GM12801 (cell line): ENCODE results near the gene SHMT1.

ENCODE experiments used
- TF ChIP-seq, protein P1 (sequence below): IDR thresholded peaks from one replicate; pipeline ENCODE4 v1.5.1; 2011; ENCODE audit warnings: control low read depth; ENCODE audit not compliant: insufficient read length; ENCODE audit errors: extremely low read depth

SHMT1 gene

GRCh38 chr17:18318117-18318516, 45.2 kb downstream of the SHMT1 start:
- TF ChIP-seq, protein P1, sequence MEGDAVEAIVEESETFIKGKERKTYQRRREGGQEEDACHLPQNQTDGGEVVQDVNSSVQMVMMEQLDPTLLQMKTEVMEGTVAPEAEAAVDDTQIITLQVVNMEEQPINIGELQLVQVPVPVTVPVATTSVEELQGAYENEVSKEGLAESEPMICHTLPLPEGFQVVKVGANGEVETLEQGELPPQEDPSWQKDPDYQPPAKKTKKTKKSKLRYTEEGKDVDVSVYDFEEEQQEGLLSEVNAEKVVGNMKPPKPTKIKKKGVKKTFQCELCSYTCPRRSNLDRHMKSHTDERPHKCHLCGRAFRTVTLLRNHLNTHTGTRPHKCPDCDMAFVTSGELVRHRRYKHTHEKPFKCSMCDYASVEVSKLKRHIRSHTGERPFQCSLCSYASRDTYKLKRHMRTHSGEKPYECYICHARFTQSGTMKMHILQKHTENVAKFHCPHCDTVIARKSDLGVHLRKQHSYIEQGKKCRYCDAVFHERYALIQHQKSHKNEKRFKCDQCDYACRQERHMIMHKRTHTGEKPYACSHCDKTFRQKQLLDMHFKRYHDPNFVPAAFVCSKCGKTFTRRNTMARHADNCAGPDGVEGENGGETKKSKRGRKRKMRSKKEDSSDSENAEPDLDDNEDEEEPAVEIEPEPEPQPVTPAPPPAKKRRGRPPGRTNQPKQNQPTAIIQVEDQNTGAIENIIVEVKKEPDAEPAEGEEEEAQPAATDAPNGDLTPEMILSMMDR = no peak

- TF ChIP-seq, protein P1 = no peak
These were observed 47.4 kb downstream of the SHMT1 start for GRCh38 chr17:18315961-18316360.

DNA sequence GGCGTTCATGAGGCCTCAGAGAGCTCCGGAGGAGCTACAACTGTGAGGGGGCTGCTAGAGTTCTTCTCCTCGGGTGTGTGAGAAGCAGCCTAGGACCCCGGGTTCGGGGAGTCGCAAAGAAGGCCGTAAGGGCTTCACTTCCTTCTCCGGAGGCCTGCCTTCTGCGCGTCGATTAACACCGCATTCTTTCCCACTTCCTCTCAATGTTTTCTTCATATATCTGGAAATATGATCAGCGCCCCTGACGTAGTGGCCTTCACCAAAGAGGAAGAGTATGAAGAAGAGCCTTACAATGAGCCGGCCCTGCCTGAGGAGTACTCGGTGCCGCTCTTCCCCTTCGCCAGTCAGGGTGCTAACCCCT, 47.8 kb downstream of the SHMT1 start:
- TF ChIP-seq, protein P1 = no peak

DNA sequence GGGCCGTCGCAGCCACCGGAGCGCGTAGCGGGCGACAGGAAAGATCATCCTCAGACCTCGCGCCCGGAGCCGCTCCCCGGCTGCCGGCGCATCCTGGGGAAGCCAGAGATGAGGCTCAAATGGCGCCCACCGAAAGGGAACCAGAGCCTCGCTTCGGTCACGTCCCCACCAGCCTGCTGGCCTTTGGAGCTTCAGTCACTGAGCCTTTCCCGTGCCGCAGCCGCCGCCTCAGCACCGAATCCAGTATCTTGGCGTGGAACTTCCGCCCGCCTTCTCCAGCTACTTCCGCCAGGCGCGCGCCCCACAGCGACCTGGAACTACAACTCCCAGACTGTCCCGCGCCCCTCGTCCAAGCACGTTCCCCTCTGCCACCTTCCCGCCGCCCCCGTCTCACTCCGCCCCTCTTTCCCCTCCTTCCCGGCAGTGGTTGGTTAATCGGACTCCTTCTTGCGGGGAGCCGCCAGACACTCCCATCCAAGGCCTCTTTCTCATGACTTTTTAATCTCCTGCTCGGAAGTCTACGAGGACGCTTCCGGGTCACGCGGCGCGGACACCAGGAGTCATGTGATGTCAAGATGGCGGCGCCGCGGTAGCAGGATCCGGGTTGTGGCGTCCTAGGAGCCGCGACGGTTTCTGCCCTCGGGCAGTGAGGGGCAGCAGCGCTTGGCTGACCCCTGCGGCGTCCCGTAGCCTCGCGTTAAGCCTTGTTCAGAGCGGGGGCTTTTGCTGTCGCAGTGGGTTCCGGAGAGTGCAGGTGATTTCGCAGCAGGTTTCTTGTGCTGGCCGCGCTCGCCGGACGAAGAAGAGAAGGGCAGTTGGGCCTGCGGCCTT, 48.4 kb downstream of the SHMT1 start, which contains the start of the genes SMCR8 and TOP3A:
SMCR8 (plus strand) TSS at position 563 of the 831 bp plus-strand sequence. CDS start 497 bp downstream, outside the sequence.
TOP3A (minus strand) TSS at position 264 of the 831 bp plus-strand sequence; CDS start at position 48, 216 bp downstream.
- TF ChIP-seq, protein P1 = no peak

DNA sequence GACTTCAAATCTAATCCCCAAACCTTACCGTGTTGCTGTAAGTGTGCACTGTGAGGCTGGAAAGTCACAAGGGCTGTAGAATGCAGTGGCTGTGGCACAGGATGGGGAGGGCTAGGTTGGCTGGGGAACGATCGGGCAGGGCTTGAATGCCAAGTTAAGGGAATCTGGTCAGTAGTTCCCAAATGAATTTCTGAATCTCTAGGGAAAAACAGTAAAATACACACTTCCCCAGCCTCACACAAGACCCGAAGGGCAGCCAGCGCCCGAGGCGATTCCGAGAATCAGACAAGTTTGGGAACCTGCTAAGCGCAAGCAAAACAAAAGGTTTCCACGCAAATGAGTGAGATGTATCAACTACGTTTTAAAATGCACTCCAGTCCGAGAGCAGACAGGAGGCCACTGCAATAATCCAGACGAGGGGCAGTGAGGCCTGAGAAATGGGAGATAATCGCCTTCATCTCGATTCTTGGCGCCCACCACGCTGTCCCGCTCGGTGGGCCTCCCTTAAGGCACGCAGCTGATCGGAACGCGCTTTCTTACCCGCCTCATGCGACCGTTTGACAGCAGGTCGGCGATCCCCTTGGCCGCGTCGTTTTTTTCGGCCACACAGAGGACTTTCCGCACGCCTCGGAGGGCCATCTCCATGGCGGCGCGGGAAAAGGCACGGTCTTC, 49.2 kb downstream of the SHMT1 start:
- TF ChIP-seq, protein P1 = no peak

DNA sequence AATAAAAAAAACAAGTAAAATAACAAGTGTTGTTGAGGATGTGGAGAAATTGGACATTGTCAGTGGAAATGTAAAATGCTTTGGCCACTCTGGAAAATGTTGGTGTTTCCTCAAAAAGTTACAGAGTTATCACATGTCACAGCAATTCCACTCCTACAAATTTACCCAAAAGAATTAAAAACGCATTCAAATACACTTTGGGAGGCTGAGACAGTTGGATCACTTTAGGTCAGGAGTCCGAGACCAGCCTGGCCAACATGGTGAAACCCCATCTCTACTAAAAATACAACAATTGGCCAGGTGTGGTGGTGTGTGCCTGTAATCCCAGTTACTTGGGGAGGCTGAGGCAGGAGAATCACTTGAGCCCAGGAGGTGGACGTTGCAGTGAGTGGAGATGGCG, 54.1 kb downstream of the SHMT1 start:
- TF ChIP-seq, protein P1 = no peak

DNA sequence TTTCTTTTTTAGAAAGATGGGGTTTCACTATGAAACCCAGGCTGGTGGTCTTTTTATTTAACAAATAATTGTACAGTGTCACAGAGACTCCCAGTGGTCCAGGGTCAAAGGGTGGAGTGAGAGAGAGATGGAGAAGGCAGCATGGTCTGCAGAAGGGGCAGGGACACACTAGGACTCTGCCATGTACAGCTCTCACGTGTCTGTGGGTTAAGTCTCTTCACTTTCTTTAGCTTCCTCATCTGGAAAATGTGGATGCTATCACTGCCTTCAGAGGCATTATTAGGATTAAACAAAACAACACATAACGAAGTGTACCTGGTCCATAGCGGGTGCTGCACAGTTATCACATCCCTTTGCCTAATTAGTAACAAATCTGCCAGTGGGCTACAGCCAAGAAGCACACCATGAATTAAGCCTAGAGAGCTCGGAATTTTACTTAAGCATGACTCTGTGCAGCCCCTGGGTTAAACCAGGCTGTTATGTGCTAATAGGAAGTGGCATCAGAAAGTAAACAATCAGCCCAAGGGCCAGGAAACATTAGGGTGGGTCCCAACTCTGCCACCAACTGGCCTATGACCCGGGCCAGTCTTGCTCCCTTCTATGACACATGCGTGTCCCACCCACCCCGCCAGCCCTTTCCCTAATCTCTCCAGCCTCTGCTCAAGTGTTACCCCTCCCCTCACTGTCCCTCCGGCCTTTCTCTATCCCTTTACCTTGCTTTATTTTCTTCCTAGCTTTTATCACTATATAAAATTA, 62.4 kb downstream of the SHMT1 start:
- TF ChIP-seq, protein P1 = no peak
